SIG-M5 treated with dmso at 0.1 percent for 504 hours (cell line): ENCODE measurements around the gene MEIKIN.

ENCODE experiments used
- DNase-seq: peaks from one replicate; lab custom pipeline; 2025; ENCODE audit not compliant: unreplicated experiment; lab: John Stamatoyannopoulos, UW

Gene MEIKIN

DNA sequence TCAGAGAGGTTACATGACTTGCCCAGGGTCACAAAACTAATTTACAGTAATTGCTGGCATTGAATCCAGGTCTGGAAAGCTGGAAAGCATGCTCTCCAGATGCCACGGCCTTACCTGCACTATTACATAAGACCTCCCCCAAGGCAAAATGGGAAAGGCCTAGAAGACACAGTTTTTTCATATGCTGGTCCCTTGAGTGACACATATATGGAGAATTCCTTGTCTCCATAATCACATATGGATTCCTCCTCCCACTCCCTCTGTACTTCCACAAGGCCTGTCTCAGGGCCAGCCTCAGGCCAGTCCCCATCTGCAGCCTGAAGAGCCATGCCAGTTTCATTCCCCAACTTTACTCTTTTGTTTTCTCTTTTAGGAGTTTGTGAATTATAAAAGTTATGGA is 28.6 kb upstream of the MEIKIN start:
- DNase-seq, result no peak

DNA sequence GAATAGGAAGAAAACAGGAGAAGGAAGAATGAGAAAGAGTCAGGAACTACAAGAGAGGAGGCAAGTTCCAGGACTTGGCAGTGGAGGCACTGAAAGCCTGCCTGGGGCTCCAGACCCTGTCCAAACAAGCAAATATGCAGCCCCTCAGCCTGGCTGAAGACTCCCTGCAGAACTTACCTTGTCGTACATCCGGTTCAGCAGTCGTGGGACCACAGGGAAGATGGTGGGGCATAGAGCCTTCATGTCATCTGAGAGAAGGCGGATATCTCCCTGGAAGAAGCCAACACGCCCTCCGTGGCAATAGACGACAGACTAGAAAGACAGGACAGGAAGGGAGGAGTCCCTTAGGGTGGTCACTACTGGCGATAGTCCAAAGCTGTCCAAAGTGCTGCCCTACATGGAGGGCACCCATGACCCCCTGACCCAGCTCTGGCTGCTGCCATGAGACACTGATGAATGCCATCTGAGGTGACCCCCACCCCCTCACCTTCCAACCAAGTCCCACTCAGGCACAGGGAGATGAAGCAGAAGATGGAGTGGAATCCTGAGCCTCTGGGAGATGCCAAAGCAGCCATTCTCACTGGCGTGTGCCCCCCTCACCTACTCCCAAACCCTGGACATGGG is 27.7 kb upstream of the MEIKIN start:
- no peak for DNase-seq

DNA sequence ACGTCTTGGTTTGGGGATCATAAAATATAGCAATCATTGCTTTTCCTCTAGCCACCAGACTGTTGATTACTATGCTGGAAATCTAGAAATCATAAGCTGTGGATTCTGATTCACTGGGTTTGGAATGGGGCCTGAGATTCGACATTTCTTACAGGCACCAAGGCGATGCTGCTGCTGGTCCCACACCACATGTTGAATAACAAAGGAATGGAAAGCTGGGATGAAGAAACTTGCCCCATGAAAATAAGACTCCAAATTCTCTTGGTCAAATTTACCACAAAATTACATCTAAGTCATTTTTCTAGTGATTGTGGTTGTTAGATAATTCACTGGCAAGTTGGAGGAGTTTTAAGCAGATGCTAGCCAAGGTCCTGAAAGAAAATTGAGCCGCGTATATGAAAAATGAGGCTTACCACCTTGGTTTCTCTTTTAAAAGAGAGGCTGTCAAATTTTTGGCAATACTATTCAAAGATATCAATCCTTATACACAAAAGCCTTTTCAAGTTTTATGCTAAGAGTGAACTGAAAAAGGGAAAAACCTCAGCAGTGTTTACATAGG is 23.0 kb upstream of the MEIKIN start:
- DNase-seq, result no peak

DNA sequence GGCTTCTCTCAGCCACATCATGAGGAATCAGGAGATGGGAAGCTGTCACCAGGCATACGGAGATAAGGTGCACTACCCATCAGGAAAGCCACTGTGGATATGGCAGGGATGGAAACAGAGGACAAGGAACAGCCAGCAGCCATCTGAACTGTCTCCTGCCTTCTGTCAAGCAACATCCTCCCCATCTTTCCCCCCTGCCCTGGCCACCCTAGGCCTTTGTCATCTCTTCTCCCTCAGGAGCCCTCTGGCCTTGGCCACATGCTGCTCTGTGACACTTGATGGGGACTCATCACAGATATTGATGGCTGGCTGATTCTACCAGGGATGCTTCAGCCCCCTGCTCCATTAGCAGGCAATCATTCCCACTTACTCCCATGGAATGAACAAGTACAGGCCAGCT is 21.1 kb upstream of the MEIKIN start:
- no peak for DNase-seq

DNA sequence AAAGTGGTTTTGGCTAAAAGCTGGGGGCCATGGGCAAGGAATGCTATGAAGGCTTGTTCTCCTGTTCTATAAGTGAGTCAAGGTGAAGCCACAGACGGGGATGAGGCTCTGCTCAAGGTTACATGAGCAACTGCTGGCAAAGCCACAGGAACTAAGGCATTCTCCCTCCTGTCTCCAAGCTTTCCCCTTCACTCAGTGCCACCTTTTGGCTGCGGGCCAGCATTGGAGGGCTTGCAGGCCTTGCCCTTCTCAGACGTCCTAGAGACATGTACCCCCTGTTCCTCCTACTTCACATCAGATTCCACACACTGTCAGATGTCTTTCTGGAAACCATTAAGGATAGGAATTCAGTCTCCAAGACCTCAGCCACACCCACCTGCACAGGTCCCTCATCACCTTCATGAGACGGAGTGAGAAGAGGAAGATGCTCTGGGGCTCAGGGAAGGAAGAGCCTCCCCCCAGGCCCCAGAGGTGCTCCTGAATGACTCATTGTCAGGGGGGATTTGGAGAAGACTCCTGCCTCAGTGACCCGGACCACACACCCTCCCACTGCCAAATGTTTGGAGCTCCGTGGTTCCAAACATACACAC is 20.5 kb upstream of the MEIKIN start:
- no peak for DNase-seq

DNA sequence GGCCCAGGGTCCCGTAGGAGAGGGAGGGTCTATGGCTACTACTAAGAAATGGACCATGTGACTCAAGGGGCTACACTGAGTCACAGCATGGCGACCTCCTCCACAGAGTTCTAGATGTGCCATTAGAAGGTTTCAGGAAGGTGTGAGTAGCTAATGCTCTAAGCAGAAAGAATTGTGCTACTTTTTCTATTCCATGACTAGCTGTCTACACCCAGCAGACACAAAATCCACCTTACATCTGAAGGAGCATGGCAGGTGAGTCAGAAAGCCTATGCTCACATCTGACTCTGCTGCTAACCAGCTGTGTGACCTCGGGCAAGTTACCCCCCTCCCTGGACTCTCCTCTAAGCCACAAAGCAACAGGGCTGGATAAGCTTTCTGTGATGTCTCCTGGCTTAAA is 14.4 kb upstream of the MEIKIN start:
- DNase-seq, result no peak

DNA sequence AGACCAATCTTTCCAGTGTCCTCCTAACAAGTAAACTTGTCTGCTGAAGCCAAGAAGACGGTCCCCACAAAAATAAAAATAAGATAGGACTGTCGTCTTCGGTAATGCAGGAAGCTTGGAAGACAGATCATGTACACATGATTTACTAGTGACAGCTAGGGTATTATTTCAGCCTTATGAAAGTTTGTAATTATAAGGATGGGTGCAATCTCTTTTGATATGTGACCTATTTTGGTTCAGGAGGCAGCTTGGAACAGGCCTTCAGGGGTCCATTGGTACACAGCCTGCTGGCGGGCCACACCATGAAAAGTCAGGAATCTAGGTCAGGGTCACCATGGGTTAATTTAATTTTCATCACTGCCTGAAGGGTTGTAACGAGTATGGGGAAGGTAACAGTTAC is 13.7 kb upstream of the MEIKIN start:
- no peak for DNase-seq

DNA sequence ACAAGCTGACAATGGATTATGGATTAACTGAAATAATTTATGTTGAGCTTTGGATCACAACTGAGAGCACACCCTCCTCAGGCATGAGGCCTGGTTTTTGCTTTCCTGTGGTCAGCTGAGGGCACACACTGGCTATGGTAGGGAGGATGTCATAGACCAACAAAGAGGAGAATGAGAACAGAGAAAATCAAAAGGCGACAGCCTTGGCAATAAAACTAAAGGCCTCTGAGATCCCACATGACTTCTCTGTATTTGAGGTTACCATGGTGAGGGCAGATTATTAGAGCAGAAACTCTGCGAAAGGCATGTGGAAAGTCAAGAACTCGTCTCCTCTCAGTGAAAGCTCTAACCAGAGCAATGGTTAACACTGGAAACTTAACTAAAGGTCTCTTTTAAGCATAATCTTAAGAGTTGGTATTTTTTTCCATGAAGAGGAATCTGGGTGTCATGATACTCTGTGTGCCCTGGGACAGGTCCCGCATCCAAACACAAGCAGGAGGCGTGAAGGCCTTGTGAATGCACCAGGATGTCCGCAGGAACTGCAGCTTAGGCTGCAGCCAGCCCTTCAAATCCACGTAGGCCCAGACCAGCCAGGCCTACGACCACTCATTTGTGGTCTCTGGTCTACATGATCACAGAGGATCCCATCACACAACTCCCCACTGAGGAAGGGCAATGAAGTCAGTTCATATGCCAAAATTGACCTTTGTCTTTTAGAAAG is 12.4 kb upstream of the MEIKIN start:
- DNase-seq, result no peak

DNA sequence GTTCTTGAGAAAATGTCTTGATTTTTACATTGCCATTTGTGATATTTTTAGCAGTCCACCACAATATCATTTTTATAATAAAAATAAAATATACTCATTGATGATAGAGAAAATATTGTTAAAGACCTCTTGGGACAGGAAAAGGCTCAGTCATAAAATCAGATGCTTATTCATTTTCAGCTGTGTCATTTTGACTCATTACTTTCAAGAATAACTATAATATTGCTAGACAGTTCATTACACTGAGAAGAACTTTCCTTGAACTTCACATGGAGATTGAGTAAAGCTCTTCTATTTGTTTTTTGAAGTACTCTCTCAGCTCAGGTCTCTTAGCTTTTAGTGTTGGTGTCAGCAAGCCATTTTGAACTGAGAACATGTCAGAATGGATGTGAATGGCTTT is 8.5 kb upstream of the MEIKIN start:
- no peak for DNase-seq

DNA sequence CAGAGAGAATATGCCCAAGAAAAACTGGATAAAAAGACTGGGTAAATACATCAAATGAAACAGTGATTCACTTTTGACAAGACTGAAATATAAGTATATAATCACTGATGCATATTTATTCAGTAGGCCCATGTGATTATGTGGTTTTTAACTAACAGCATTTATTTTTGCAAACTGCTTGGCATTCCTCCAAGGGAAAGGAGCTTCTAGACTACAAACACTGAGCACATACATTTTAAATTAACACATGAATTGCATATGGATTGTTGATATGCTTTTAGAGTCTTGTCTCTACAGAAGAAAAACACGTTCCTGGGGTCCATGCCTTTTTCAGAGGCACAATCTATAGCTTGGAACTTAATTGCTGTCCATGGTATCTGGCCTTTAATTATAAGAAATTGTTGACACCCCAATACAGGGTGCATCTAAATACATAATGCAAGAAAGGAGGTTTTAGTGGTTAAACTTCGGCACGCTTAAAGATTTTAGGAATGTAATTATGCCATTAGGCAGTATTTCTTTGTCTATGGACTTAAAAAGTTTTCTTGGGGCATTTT is 6.9 kb upstream of the MEIKIN start:
- no peak for DNase-seq

DNA sequence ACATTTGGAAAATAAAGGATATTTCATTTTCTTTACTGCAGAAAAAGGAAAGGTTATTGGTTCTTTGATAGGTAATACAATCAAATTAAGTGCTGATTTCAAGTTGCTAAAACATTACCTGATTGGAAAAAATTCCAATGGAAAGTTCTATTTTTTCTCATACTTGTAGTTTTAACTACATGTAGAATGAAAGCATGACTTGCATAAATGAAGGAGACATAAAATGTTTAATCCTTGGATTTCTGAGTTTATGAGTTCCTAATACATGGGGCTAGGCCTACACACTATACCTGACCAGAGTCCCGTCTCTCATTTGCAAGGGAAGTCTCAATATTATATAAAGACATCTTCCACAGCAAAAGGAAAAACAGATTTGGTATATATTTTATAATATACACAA is 5.2 kb upstream of the MEIKIN start:
- no peak for DNase-seq

DNA sequence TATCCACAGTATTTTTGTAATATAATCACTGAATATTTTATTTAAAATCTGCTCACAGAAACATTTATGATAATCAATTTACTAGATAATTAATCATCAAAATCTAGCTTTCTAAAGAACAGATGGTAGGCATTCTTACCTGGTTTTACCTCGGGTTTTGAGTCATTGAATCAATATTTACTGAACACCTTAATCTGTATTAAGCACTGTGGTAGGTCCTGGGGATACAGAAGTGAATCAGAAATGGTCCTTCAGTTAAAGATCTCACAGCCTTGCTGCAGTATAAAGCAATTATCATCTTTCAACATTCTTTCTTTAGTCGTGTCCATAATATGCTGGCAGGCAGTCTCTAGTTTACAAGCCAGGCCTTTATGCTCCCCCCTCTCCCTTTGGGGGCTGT is 2.0 kb upstream of the MEIKIN start:
- DNase-seq, result no peak

DNA sequence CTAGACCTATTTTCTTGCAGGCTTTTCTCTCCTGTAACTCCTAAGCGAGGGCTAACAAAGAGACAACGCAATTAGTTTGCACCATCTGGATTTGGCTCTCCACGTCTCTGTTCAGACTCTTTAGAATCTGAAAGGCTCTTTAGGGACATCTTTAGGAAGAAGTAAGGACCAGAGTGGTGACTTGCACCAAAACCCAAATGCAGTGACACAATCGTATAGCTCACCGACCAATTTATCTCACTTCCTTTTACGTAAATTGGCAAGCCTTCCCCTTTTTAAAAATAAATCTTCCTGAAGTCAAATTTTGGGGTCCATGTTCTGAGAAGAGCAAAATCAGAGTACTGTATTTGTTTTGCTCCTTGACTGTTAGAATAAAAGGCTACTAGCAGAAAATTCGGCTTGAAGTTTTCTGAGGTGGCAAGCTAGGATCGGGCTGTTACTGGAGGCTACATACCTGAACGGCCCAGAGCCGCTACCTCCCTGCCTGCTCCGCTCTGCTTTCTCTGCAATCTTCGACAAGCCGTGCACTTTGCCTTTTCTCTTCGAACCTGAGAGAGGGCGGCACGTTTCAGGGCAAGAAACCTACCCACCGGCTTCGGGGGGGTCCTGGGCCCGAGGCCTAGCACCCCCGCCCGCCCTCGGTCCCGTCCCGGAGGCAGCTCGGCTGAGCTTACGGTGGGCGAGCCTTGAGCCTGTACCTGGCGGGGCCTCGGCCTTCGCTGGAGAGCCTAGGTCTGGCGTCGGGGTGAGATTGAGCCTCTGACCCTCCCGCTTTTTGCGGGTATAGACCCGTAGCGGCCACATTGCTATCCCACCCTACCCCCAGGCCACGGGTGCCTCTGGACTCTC is 537 bp downstream of the MEIKIN start:
- DNase-seq, result peak; percentile 71

DNA sequence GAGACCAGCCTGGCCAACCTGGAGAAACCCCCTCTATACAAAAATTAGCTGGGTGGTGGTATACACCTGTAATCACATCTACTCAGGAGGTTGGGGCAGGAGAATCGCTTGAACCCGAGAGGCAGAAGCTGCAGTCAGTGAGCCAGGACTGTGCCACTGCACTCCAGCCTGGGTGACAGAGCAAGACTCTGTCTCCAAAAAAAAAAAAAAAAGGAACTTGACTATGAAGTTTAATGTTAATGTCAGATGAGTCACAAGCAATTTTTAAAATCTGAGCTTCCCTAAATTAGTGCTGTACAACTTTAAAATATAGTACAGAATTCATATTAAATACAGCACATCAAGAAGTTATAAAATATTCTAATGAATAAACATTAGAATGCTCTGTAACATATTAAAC is 1.5 kb downstream of the MEIKIN start:
- DNase-seq, result peak; percentile 11

DNA sequence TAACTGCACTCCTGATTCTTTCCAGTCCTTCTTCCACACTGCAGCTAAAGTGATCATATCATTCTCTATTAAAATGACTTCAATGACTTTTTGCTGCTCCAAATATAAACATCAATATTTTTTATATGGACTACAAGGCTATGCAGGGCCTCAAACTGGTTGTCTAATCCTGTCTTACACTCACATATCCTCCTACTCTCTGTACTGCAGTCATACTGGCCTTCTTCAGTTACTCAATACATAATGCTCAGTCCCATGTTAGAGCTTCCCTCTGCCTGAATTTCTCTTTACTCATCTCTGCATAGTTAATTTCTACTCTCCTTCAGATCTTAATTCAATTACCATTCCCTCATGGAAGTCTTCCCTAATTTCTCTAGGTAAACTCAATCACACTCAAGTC is 3.4 kb downstream of the MEIKIN start:
- DNase-seq, result no peak

DNA sequence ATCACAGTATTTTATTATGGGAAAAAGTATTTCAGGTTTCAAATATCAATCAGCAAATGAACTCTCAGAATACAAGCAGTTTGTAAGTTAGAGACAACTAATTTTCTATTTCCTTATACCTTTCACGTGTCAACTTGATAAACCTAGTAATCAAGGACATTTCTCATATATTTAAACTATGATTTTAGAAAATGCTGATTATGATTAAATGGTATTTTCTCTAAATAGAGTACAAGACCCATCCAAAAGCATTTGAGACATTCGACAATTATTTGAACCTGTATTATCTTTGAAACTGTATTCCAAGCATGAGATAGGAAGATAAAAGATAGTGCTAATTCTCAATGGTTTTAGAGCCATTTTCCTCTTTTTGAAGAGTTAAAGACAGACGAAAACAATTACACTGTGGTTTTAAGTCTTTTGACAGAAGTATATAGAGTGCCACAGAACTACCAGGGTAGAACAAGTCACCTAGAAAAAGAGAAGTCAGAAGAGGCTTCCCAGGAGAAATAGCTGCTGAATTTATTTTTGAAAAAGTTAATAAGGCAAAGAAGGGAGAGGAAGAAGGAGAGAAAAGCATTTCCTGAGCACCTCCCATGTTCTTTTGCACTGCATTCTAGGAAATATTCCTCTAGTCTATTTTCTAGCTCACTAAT is 5.6 kb downstream of the MEIKIN start:
- no peak for DNase-seq

DNA sequence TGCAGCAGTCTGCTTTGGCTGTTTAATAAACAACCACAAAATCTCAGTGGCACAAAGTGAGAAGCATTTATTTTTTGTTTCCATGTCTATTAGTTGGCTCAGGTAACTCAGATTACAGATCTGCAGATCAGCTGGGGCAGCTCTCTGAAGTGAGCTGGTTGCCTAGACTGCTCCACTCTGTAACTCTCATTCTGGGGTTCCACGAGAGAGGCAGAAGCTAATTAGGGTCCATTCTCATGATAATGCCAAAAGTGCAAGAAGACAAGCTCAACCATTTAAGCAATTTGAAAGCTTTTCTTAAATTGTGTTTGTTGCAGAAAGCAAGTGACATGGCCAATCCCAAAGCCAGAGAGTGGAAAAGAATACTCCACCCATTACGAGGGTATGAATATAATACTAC is 13.2 kb downstream of the MEIKIN start:
- DNase-seq, result no peak

DNA sequence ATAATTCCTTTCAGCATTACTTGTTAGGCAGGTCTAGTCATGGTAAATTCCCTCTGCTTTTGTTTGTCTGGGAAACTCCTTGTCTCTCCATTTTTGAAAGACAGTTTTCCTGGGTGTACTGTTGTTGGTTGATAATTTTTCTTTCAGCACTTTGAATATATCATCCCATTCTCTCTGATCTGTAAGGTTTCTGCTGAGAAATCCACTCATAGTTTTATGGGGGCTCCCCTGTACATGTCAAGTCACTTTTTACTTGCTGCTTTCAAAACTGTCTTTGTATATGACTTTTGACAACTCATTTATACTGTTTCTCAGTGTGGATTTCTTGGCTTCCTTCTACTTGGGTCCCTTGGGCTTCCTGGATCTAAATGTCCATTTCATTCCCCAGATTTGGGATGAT is 16.5 kb downstream of the MEIKIN start:
- DNase-seq, result no peak

DNA sequence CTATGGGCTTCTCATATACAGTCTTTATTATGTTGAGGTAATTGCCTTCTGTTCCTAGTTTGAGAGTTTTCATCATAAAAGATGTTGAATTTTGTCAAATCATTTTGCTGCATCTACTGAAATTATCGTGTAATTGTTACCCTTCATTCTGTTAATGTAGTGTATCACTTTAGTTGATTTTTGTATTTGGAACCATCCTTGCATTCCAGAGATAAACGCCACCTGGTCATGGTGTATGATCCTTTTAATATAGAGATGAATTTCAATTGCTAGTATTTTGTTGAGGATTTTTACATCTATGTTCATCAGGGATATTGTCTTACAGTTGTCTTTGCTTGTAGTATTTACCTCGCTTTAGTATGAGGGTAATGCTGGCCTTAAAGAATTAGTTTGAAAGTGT is 19.3 kb downstream of the MEIKIN start:
- no peak for DNase-seq

DNA sequence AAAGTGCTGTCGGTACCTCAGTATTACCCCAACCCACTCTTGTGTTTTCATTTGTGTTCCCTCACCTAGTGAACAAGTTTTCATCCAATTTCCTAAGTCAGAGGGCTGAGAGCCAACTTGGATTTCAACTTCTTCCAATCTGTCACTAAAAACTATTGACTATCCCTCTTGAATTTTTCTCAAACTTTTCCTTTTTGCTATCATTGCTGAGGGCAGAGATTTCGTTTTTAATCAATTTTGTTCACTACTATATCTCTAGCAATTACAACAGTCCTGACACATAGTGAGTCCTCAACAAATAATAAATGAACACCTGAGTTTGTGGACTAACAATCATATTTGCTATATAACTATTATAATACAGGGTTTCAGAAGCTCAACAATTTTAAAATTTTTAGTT is 29.0 kb downstream of the MEIKIN start:
- DNase-seq, result no peak

DNA sequence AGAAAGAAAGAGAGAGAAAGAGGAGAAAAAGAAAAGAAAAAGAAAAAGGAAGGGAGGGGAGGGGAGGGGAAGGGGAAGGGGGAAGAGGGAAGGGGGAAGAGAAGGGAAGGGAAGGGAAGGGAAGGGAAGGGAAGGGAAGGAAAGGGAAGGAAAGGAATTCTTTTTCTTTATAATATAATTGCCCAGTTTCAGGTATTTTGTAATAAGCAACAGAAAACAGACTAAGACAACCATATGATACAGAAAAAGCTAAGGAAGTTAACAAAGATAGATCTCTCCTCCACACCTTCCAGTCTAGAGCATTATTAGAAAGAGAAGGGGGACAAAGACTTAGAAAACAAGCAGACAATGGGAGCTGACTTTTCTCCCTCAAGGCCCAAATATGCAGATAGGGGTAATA is 31.0 kb downstream of the MEIKIN start:
- no peak for DNase-seq
